ENCODE results near the gene CHL1.

The CHL1 gene

GRCh38 chr3:260898-261297 is 64.3 kb downstream of the CHL1 start:
- DNase-seq (ENCODE audit: low read depth), result no peak
- H3K4me3 ChIP-seq (ENCODE audit: low read depth, low read length), result no peak overlapping the region
- TF ChIP-seq CTCF (IDR thresholded peaks at IDR 0.05; ENCODE audit: insufficient read depth, low read depth, low read length, missing control alignments), result no peak

GRCh38 chr3:263393-263792 is 66.8 kb downstream of the CHL1 start:
- DNase-seq (ENCODE audit: low read depth), result no peak
- H3K4me3 ChIP-seq (ENCODE audit: low read depth, low read length), result no peak overlapping the region
- TF ChIP-seq CTCF (IDR thresholded peaks at IDR 0.05; ENCODE audit: insufficient read depth, low read depth, low read length, missing control alignments), result no peak

DNA sequence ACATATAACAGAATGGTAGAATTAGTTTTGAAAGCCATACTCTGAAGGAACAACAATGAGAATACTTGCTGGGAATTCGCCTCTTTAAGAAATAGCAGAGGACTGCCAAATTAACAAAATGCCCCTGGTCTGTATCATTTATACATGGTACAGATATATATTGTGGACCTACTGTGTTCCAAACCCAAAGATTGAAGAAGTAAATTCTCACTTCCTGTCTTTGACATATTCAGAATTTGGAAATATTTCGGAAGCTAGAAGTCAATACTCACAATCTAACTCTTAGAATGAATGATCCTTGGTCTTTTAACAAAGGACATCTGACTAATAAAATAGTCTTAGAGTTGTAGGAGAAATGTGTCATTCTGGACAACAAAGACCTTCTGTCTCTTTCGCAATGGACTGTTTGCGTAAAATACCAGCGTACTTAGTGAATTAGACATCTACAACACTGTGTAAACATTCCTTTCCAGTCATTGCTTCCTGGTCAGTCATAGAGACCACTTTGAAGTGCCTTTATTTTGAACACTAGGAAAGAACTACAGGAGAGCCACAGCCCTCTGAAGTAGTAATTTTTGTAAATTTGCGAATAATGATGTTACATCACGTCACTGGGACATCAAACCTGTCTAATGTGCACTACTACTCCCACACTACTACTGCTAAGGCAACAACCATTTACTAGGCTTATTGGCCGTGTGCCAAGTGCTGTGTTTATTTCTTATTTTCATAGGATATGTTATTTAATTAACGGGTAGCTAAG is 68.0 kb downstream of the CHL1 start:
- no peak for TF ChIP-seq CTCF (IDR thresholded peaks at IDR 0.05; ENCODE audit: insufficient read depth, low read depth, low read length, missing control alignments)
- no peak overlapping the region for H3K4me3 ChIP-seq (ENCODE audit: low read depth, low read length)
- DNase-seq (ENCODE audit: low read depth), result no peak

GRCh38 chr3:267101-267500 is 70.5 kb downstream of the CHL1 start:
- no peak for DNase-seq (ENCODE audit: low read depth)
- no peak overlapping the region for H3K4me3 ChIP-seq (ENCODE audit: low read depth, low read length)
- no peak for TF ChIP-seq CTCF (IDR thresholded peaks at IDR 0.05; ENCODE audit: insufficient read depth, low read depth, low read length, missing control alignments)

DNA sequence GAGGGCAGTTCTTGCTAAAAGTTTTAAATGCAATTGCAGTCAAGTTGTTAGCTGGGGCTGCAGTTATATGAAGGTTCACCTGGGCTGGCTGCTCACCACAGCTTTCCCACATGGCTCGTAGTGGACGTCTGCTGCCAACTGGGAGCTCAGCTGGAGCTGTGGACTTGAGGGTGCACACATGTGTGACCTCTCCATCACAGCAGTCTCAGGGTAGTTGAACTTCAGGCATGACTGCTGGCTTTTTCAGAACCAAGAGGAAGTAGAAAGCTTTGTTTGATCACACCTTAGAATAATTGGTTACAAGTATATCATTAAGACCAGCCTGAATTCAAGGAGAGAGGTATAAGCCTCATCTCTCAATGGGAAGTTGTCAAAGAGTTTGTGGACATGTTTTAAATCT is 74.1 kb downstream of the CHL1 start:
- TF ChIP-seq CTCF (IDR thresholded peaks at IDR 0.05; ENCODE audit: insufficient read depth, low read depth, low read length, missing control alignments), result no peak
- DNase-seq (ENCODE audit: low read depth), result peak; percentile 16
- no peak overlapping the region for H3K4me3 ChIP-seq (ENCODE audit: low read depth, low read length)

DNA sequence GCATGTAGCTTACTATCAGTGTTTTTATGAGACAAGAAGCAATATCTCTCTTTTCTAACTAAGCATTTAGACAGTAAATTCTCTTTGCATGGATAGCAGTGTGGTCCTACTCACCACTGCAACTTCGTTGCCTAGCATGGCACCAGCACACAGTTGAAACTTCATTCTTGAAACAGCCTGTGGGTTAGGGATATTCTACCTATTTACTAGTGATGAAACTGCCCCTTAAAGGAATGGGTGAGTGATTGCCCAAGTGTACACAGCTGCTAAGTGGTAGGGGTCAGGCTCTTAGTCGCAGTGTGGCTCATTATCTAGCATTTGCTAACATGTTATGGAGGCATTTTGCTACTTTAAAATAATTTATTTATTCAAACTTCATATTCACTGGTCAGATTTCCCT is 78.4 kb downstream of the CHL1 start:
- DNase-seq (ENCODE audit: low read depth), result no peak
- no peak for TF ChIP-seq CTCF (IDR thresholded peaks at IDR 0.05; ENCODE audit: insufficient read depth, low read depth, low read length, missing control alignments)
- H3K4me3 ChIP-seq (ENCODE audit: low read depth, low read length), result no peak overlapping the region

DNA sequence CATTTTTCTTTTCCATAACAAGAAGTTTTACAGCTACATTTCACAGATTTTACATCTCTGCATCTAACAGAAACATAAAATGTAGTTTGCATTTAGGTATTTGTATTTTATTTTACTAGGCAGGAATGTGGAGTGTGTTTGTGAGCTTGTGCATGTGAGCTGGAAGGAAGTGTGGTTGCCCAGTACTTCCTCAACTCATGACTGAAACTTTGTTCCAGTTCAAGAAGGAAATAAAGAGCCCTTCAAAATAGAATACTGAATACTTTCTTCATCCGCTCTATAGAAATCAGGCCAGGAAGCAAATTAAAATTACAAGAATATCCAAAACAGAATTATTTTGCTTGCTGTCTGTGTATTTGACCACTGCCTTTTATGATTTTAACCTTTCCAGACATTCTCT is 81.3 kb downstream of the CHL1 start:
- peak; percentile 47 for DNase-seq (ENCODE audit: low read depth)
- no peak for TF ChIP-seq CTCF (IDR thresholded peaks at IDR 0.05; ENCODE audit: insufficient read depth, low read depth, low read length, missing control alignments)
- H3K4me3 ChIP-seq (ENCODE audit: low read depth, low read length), result peak overlapping the region; percentile 27; the same call in 1 of the 2 replicates
